ENCODE results near the gene GABRA4.

The GABRA4 gene

GRCh38 chr4:46979283-46979682 is 14.1 kb downstream of the GABRA4 start:
- no peak for DNase-seq

GRCh38 chr4:46977245-46977644 is 16.1 kb downstream of the GABRA4 start:
- DNase-seq, result no peak

- DNase-seq, result no peak
These were observed 17.4 kb downstream of the GABRA4 start for GRCh38 chr4:46975812-46976553.

DNA sequence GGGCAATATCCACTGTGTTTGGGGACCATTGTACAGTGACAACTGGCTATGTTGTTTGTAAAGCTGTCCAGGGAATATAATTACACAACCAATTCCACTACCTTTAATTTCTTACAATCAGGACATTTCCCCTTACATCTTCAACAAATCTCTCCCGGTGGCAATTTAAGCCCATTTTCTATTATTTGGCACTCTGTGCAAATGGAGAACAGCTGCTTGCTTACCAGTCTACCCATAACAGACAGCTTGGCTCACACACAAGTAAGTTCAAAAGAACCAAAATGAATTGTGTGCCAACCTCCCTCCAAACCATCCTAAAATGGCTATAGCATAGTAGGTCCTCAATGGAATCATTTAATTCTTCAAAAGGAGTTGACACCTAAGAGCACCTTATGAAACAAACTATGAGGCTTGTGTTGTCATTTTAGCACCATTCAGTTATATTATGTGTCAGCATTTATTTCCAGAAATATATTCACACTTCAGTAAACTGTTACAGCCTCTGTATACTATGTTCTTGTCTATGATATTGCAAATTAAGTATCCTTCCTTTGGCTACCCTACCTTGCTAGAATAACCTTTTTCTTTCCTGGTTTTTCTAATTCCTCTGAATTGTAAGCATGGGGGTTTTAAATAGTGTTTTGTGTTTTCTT is 18.4 kb downstream of the GABRA4 start:
- no peak for DNase-seq

GRCh38 chr4:46968847-46969246 is 24.5 kb downstream of the GABRA4 start:
- DNase-seq, result no peak

DNA sequence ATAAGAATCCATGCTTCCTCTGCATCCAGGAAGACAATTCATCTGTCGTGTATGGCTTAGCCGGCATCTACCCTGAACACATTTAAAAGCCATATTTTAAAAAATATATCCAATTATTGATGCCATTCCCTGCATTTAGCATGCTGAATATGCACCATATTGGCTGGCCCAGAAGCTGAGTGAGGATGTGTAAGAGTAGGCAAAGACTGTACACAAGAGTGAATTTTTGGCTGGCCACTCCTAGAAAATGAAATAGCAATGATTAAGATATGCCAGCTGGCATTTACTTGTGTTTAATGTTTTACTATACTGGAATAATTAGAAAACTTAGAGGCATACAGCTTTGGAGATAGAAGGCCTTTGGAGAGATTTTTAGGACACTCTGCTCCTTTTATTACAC is 25.8 kb downstream of the GABRA4 start:
- no peak for DNase-seq

GRCh38 chr4:46958742-46959488 is 34.5 kb downstream of the GABRA4 start:
- no peak for DNase-seq

GRCh38 chr4:46956451-46956850 is 36.9 kb downstream of the GABRA4 start:
- no peak for DNase-seq

DNA sequence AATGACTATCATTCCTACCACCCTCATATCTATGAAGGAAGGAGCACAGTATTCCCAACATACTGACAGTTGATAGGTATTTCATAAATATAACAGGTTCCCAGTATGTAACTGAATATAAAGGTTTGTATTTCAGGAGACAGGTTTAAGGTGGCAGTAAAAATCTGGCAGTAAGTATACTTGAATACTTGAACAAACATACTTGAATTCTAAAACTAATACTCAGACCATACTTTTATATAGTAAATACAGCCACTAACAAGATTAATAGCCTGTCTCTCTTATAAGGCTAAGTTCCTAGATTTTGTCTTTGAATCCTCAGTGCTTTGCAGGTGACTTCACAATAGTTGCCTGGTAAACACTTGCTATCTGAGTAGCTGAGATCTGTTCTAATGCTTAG is 37.8 kb downstream of the GABRA4 start:
- DNase-seq, result no peak

GRCh38 chr4:46954643-46955042 is 38.7 kb downstream of the GABRA4 start:
- no peak for DNase-seq

DNA sequence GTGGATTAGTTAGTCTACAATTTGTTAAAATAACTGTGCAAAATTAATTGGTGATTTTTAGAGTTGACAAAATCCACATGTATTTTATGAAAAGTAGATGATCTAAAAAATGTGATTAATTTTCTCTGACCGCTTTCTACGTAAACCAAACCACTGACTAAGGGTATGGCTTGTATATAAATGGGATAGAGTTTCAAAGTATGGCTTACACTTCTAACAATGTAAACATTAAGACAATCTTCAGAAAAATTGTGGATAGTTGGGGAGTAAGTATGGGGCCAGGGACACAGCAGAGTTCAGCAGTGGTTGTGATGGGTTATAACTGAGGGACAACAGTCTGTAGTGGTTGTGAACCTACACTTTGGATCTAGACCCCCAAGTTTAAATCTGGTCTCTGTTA is 39.8 kb downstream of the GABRA4 start:
- DNase-seq, result no peak

DNA sequence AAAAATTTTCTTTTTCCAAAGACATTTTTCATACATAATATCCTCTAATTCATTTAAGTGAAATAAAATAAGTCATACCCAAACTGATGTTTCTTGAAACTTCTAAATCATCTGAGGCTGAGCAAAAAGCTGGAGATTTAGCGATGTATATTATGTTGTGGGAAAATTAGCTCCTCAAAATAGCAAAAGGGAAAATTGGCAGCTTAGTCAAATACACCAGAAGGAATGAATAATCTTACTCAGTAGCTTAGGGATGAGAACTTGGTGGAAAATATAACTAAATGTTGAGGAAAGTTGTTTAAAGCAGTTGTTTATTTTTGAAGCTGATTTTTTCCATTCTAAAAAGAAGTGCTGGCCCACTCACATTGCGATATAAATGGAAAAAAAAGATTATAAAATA is 40.9 kb downstream of the GABRA4 start:
- no peak for DNase-seq

DNA sequence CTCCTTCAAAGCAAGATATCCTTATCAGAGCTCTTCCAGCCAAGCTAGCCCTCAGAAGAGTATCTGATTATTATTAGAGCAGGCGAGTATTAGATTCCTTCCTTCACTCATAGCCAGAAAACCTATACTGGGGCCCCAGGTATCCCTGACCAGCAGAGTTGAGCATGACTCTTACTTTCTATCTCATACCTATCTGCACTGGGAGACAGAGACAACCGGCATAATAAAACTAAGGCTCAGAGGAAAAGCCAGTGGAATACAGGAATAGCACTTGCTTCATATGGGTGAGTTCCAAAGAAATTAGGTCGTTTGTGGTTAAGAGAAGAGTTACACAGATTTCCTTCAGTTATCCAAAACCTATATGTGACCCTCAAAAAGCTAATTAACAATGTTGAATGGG is 42.6 kb downstream of the GABRA4 start:
- DNase-seq, result no peak

- DNase-seq, result no peak
These were observed 43.6 kb downstream of the GABRA4 start for GRCh38 chr4:46949822-46950221.

DNA sequence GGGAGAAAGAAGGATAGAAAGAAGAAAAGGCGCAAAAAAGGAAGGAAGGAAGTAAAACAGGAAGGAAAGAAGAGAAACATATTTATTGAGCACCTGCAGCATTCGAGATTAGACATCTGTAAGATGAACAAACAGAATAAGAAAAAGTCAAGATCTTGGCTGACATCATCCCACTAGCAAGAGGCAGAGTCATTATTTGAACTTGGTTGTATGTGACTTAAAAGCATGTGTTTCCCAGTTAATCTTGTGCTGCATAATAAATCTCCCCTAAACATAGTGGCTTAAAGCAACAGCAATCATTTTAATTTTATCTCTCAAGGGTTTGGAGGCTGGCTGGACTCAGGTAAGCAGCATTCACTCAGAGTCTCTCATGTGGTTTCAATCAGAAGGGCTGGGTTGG is 45.8 kb downstream of the GABRA4 start:
- no peak for DNase-seq

GRCh38 chr4:46946919-46947536 is 46.4 kb downstream of the GABRA4 start:
- DNase-seq, result no peak

DNA sequence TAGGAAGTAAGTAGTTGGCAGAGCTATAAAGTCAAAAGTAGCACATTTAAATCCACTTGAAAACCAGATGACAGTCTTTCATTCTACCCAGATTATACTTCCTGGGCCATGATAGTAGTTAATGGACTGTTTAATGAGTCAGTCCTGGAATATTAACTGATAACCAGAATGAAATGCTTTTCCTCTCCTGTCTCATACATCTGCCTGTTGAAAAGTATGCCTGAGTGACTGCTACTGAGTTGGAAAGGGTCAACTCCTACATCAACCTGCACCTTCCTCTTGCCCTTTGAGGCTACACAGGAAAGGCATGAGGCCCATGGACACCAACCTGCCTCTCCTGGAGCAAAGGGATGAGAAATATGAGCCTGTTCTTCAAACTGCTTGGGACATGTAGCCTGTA is 48.3 kb downstream of the GABRA4 start:
- DNase-seq, result no peak

GRCh38 chr4:46944345-46944744 is 49.0 kb downstream of the GABRA4 start:
- DNase-seq, result no peak

DNA sequence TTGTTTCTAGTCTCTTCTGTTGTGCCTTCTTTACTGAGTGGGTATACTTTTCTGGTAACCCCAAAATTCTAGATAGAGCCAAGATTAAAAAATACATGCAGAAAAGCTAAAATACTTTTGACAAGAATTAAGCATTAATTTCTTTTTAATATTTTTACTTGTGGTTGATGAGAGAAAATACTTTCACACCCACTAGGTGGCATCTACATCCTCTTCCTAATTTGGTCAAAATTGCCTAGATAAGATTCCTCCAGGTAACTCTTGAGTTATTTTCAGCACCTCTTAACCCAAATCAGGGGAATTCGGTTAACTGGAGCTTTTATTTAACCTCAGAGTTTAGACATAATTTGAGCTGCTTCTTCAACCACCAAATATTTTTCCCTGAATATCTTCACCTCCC is 55.9 kb downstream of the GABRA4 start:
- no peak for DNase-seq

GRCh38 chr4:46934726-46935125 is 58.7 kb downstream of the GABRA4 start:
- DNase-seq, result no peak

- no peak for DNase-seq
These were observed 59.7 kb downstream of the GABRA4 start for GRCh38 chr4:46933686-46934085.

- DNase-seq, result peak; percentile 20 to 25
These were observed 61.4 kb downstream of the GABRA4 start for GRCh38 chr4:46931981-46932380.

- DNase-seq, result no peak
These were observed 62.5 kb downstream of the GABRA4 start for GRCh38 chr4:46930891-46931290.

DNA sequence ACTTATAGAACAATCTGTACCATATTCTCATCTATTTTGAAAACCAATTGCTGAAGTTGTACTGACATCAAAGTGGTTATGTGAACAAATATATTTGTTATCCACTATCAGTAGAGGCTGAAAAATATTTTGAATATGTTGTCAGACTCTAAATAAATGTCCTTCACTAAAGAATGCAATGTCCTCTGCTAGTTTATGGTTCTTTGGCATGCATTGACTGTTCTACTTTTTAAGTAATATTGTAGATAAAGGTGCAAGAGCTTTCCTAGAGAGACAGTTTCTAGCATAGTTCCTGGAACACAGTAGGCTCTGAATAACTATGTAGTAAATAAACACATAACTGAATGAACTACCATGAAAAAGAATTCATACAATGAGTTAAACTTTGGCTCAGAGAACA is 66.2 kb downstream of the GABRA4 start:
- no peak for DNase-seq

All from activated T-cell treated with anti-CD3 and anti-CD28 coated beads, Interleukin-2, amount 50 U/mL, for 48 hours (primary cell).